Left cardiac atrium (tissue), 4 donors: ENCODE data around the gene FECH. TPM values are rescaled to one million over a fixed set of nuclear protein-coding genes. Genes with fewer than 3 reads are reported as not detected.
"Not testable (repeated sequence)": the region's sequence is repeated elsewhere in the genome, so short reads cannot be mapped to it uniquely, and the experiment has no call there.

Experiments used
- ATAC-seq, 2 donors: fragments of 200-7000 bp; cut with Tn5 transposase; one replicate each; pipeline ENCODE4 v1.9.1; 2020; ENCODE audit warnings: mild to moderate bottlenecking in 2 of 2, moderate library complexity in 2 of 2
- DNase-seq: peaks from one replicate; pipeline ENCODE4 v3.0.0-alpha.2; 2020
- intact Hi-C, 2 donors: fragments of 100-400 bp; cut with DNase I; formaldehyde crosslinking; loops; one replicate each; pipeline versions ENCODE4 v1.14.1 to v1.15.1; 2022 to 2023
- long read RNA-seq: library from polyadenylated mRNA; unstranded; transcript quantifications from one replicate; pipeline ENCODE4 v2.0.0, GENCODE V29; 2021
- total RNA-seq, 2 donors: library from RNA; stranded (reverse); fragmentation: NEBNext Ultra II Directional; extraction: Animal tissue kit (Norgen Biotek cat#: 25700); gene quantifications; one replicate each; pipeline ENCODE4 v1.2.1, GENCODE V29; 2021
- donor health status: DM: no; HTN: yes; CAD: no.
- donor health status: DM: no; HTN: yes; CAD: no; lungs with severe emphysema.
- donor health status: DM: yes; HTN: yes; CAD: no.
- donor health status: Dilated cardiomyopathy.

FECH gene
- 10 to 100 TPM; 20.8 to 25.2 TPM for total RNA-seq
- long read RNA-seq, transcript FECH-201 (11 exons, 3,853 nt), result major isoform, 40 of 49 reads
- long read RNA-seq, partial matches to known transcripts, result 2 of 49 reads
- long read RNA-seq, other reads (novel, unspliced or antisense), result 4 of 49 reads

- ATAC-seq, result peak; percentile 99
- intact Hi-C loops, result no loop called here
Observed at GRCh38 chr18:57586251-57587049, at the start of gene FECH. TSS of gene FECH (minus strand) at chr18:57586702. CDS start at chr18:57586620, 82 bp downstream.

GRCh38 chr18:57635003-57635822 is 48.7 kb upstream of the FECH start:
- no peak for DNase-seq
- ATAC-seq, result peak; percentile 35 to 61
- intact Hi-C loops, result loop anchor here in 1 of 2 donors (10.0 kb wide), 1 partner anchor 170 kb away; the partner anchor contains the start of gene ATP8B1

More at GRCh38 chr18:57586251-57587049, at the start of gene FECH:
- DNase-seq, result peak; percentile 89

- no peak for DNase-seq
- intact Hi-C loops, result loop anchor here in 1 of 2 donors (10.0 kb wide), 1 partner anchor 173 kb away; the partner anchor contains the start of gene ATP8B1
- peak in 1 of 2 donors; percentile 14 for ATAC-seq
Observed at GRCh38 chr18:57631697-57632096, 45.2 kb upstream of the FECH start.

- ATAC-seq (no peak), DNase-seq (no peak)
- intact Hi-C loops, result loop anchor here in 1 of 2 donors (10.0 kb wide), 1 partner anchor 174 kb away; the partner anchor contains the start of gene ATP8B1
Observed at GRCh38 chr18:57630754-57631595, 44.5 kb upstream of the FECH start.

GRCh38 chr18:57630002-57630753 is 43.7 kb upstream of the FECH start:
- ATAC-seq (peak; percentile 98 to 99), DNase-seq (peak; percentile 99)
- intact Hi-C loops, result loop anchor here in 1 of 2 donors (10.0 kb wide), 1 partner anchor 175 kb away; the partner anchor contains the start of gene ATP8B1

- DNase-seq (no peak), ATAC-seq (no peak)
- intact Hi-C loops, result no loop called here
Observed at GRCh38 chr18:57629422-57629821, 42.9 kb upstream of the FECH start.

- intact Hi-C loops, result no loop called here
- DNase-seq (no peak), ATAC-seq (no peak)
Observed at GRCh38 chr18:57627488-57627887, 41.0 kb upstream of the FECH start.

- DNase-seq (no peak), ATAC-seq (no peak)
- intact Hi-C loops, result no loop called here
Observed at GRCh38 chr18:57624988-57625387, 38.5 kb upstream of the FECH start.

- peak; percentile 34 to 55 for ATAC-seq
- DNase-seq, result no peak
- intact Hi-C loops, result no loop called here
Observed at GRCh38 chr18:57621246-57621604, 34.7 kb upstream of the FECH start.

- intact Hi-C loops, result no loop called here
- ATAC-seq (no peak), DNase-seq (no peak)
Observed at GRCh38 chr18:57619876-57620275, 33.4 kb upstream of the FECH start.

- ATAC-seq, result no peak
- no peak for DNase-seq
- intact Hi-C loops, result no loop called here
Observed at GRCh38 chr18:57618910-57619309, 32.4 kb upstream of the FECH start.

- ATAC-seq (no peak), DNase-seq (no peak)
- intact Hi-C loops, result no loop called here
Observed at GRCh38 chr18:57603871-57604270, 17.4 kb upstream of the FECH start.

- intact Hi-C loops, result no loop called here
- DNase-seq (no peak), ATAC-seq (no peak)
Observed at GRCh38 chr18:57595347-57595746, 8.8 kb upstream of the FECH start.

GRCh38 chr18:57592716-57593115 is 6.2 kb upstream of the FECH start:
- ATAC-seq, intact Hi-C loops, DNase-seq: not testable (repeated sequence)

GRCh38 chr18:57589161-57589560 is 2.7 kb upstream of the FECH start:
- DNase-seq, result no peak
- no peak for ATAC-seq
- intact Hi-C loops, result no loop called here

GRCh38 chr18:57587098-57587661 is 678 bp upstream of the FECH start:
- no peak for DNase-seq
- intact Hi-C loops, result no loop called here
- ATAC-seq, result no peak

GRCh38 chr18:57585855-57586250 is 649 bp downstream of the FECH start:
- DNase-seq, result no peak
- ATAC-seq, result no peak

GRCh38 chr18:57585421-57585820 is 1.1 kb downstream of the FECH start:
- ATAC-seq (no peak), DNase-seq (no peak)
- intact Hi-C loops, result no loop called here

More at GRCh38 chr18:57585855-57586250, 649 bp downstream of the FECH start:
- intact Hi-C loops, result no loop called here
